HG03280 (cell line): ENCODE measurements around the gene TBKBP1.

ENCODE experiments used
- ATAC-seq: cut with Tn5 transposase; IDR thresholded peaks from one replicate; pipeline ENCODE4 v1.9.1; 2021; ENCODE audit warnings: mild to moderate bottlenecking, moderate library complexity; ENCODE audit not compliant: unreplicated experiment

Gene TBKBP1

GRCh38 chr17:47698749-47699535 lies 5.0 kb downstream of the TBKBP1 start:
- ATAC-seq = no peak

- no peak for ATAC-seq
Observed at GRCh38 chr17:47699536-47699840, 5.5 kb downstream of the TBKBP1 start.

- ATAC-seq = no peak
Observed at GRCh38 chr17:47700471-47701449, 6.8 kb downstream of the TBKBP1 start.

GRCh38 chr17:47701608-47702007 lies 7.6 kb downstream of the TBKBP1 start:
- no peak for ATAC-seq

DNA sequence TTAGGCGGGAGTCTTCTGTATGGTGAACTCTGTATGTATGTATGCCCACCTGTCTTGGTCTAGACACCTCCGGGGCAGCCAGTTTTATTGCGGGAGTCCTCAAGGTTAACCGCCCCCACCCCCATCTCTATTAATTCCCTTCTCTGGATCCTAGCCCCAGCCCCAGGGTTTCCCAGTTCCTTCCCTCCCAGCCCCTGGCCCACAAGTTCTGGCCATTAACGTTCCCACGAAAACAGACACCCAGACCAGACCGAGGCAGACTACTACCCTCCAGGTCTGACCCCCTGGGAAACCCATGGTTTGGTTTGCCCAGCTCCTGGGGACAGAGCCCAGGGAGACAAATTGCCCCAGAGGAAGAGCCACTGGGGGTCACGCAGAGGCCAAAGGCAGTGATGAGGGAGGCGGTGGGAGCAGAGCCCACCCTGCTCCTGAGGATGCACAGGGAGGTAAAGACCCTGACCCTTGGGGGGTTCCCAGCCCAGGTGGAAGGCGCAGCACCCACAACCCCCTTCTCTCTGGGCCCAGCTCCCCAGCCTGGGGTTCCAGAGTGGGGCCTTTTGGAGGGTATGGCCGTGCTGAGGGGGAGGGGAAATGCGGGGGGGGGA lies 8.5 kb downstream of the TBKBP1 start:
- no peak for ATAC-seq

DNA sequence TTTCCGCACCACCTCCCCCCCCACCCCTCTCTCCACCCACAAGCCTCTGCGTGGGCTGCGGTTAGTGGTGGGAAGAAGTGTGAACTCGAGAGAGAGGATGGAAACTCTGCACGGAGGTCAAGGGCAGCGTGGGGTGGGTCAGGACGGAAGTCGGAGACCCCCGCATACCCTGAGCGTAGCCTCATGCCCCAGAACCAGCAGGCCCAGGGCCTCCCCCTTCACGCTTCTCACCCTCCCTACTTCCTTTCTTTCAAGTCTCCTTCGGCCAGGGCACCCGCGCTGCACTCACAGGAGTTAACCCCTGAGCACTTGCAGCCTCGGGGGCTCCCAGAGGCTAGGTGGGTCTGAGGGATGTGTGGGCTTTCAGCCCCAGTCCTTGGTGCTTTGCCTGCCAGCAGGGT lies 9.2 kb downstream of the TBKBP1 start:
- ATAC-seq = no peak

DNA sequence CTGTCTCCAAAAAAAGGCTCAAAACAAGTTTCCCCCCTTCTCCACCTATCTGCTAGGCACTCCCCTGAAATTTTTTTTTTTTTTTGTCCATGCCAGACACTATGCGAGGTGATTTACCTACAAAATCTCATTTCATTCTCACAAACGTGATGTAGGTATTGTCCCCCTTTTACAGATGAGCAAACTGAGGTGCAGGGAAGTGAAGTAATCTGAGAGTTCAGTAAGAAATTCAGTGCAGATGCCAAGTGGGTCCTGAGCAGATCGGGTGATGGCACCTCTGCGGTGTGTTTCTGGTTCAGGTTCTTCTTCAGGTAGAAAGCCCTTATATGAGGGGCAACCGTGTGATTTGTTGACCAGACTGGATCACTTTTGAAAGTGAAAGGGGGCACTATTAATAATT lies 9.7 kb downstream of the TBKBP1 start:
- ATAC-seq = no peak

- no peak for ATAC-seq
Observed at GRCh38 chr17:47704116-47704515, 10.2 kb downstream of the TBKBP1 start.

DNA sequence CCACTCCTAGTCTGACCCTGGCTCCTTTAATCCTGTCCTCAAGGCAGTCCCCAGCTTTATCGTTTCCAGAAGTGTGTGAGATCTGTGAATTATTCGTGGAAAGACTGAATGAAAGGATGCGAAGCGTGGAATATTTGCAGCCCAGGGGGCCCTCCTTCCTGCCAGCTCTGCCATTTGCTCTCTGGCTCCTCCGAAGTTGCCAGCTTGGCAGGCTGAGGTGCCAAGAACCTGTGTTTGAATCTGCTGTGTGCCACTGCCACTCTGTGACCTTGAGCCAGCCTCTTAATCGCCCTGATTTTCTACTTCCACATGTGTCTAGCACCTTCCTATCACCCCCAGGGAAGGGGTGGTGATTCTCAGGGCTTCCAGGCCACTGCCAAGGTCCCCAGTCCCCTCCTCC lies 10.8 kb downstream of the TBKBP1 start:
- no peak for ATAC-seq

DNA sequence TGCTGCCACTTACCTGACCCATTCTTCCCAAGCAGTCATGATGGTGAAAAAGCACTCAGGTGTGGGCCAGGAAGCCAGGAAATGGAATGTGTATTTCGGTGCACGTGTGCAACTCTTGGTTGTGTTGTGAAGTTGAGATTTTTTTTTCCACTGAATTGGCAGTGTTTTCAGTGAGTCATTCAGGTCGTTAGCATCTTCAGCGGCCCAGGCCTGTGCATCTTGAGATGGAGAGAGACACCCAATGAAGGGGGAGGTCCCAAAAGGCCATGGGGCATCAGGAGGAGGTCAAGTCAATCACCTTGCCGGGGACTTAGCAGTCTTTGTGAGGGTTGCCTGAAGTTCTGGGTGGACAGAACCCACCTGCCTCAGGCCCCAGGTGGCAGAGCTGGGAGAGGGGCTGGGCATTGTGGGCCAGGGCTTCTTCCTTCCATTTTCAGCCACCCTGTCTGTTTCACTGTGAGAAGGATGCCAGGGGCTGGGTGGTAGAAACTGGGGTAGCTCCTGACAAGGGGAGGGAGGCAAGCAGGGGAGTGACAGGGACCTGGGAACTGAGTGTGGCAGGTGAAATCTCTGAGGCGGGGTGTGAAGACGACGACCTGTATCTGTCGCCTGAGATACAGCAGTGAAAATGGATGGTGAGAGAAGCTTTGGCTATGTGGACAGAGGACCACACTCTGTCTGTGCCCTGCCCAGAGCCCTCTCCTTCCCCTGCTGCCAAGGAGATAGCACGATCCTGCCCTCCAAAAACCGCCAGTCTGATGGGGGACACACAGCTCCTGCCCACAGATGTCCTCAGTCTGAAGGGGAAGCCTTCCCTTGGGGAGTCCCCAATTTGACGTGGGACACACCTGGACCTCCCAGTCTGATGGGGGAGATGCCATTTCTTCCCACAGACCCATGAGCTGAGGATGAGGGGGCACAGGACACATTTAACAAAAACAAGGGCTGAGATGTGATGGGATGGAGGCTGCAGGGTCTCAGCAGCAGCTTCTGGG lies 11.9 kb downstream of the TBKBP1 start:
- no peak for ATAC-seq

DNA sequence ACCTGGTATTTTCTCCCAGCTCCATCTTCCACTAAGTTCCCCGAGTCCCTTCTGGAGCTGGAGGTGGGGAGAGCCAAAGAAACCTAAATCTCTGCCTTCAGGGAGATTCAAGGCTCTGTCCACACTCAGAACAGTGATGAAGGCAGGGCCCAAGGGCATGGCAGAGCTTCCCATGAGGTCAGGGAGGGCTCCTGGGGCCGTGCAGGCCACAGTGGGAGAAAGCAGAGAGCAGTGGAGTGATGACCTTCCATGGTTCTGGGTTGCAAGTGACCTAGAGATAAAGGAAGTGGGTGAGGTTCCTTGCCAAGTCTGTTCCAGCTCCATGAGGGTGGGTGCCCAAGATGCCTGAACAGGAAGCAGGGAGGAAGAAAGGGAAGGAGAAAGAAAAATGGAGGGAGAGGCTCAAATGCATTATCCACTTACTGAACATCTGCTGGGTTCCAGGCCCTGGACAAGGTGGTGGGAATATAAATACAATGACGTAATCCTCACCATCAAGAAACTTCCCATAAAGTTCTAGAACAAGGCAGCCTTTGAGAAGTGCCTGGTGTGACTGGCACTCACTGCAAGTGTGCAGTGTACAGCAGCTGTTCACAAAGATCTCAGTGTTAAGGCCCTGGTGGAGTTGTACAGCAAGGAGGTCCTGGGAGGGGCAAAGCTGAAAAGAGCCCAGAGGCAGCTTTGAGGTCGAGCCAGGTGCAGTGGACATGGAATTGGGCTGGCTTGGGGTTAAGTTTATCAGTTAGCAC lies 13.3 kb downstream of the TBKBP1 start:
- no peak for ATAC-seq

- no peak for ATAC-seq
Observed at GRCh38 chr17:47707884-47708283, 13.9 kb downstream of the TBKBP1 start.

DNA sequence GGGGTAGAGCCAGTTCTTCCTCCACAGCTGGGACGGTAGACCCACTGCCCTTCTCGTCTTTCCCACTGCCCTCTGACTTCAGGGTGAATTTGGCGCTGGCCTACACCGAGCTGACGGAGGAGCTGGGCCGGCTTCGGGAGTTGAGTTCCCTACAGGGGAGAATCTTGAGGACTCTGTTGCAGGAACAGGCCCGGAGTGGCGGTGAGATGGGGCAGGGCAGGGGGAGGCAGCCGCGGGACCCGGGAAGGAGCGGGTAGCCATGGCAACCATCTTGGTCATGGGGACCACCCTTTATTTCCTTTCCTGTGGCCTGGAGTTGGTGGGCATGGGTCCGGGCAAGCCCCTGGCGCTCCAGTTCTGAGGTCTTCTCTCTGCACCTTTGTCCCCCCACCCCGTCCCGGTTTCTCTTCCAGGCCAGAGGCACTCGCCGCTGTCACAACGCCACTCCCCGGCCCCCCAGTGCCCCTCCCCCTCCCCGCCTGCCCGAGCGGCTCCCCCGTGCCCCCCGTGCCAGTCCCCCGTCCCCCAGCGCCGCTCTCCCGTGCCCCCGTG lies 14.4 kb downstream of the TBKBP1 start:
- no peak for ATAC-seq

DNA sequence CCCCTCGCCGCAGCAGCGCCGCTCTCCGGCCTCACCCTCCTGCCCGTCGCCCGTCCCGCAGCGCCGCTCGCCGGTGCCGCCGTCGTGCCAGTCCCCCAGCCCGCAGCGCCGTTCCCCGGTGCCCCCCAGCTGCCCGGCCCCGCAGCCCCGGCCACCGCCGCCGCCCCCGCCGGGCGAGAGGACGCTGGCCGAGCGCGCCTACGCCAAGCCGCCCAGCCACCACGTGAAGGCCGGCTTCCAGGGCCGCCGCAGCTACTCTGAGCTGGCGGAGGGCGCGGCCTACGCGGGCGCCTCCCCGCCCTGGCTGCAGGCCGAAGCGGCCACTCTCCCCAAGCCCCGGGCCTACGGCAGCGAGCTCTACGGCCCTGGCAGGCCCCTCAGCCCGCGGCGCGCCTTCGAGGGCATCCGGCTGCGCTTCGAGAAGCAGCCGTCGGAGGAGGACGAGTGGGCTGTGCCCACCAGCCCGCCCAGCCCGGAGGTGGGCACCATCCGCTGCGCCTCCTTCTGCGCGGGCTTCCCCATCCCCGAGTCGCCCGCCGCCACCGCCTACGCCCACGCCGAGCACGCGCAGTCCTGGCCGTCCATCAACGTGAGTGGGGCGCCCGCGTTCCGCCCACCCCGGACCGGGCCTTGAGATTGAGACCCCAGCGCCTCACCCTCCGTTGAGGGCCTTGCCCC lies 15.0 kb downstream of the TBKBP1 start:
- ATAC-seq = no peak

- no peak for ATAC-seq
Observed at GRCh38 chr17:47709594-47709993, 15.6 kb downstream of the TBKBP1 start.

DNA sequence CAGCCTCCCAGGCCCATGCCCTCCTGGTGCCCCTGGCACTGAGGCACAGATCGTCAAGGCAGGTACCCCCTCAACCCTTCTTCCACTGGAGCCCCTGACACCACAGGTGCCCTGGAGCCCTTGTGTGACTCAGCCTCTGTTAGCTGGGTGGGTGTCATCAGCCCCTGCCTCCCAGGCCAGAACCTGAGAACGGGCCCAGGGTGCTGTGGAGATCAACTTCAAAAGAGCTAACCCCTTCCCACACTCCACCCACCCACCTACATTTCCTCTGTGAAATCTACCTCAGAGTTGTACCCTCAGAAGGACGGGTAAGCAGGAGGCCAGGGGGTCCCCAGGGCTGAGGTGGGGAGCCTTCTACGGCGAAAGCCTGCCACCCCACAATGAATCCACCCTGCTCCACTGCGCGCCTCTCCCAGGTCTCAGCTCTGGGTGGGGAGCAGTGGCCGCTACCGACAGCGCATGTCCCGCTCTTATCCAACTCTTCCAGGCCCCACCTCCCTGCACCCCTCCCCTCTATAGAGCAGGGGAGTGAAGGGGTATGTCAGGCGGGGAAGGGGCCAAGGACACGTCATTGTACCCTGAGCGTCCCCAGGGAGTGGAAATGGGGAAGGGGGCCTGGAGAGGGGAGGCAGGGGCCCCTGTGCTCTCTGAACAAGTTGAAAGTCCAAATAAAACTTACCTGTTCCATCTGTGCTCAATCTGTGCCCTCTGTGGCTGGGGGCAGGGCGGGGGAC lies 17.6 kb downstream of the TBKBP1 start:
- no peak for ATAC-seq

- ATAC-seq = no peak
Observed at GRCh38 chr17:47712330-47713023, 18.5 kb downstream of the TBKBP1 start.
